OCI-LY1 (cell line): Measurements from ENCODE around the gene KDM2A.

Source experiments
- H2AFZ ChIP-seq: fragments of 200-600 bp; sonication (generic), shearing (Covaris generic); 2 replicates; pipeline ENCODE4 v1.6.0; 2014; ENCODE audit warnings: antibody characterized with exemption, mild to moderate bottlenecking, low read length
- H3F3A ChIP-seq: fragments of 200-600 bp; sonication (generic), shearing (Covaris generic); 2 replicates; pipeline ENCODE4 v1.6.0; 2014; ENCODE audit warnings: mild to moderate bottlenecking, antibody characterized with exemption, low read length, moderate library complexity; ENCODE audit not compliant: insufficient read depth
- H3K27ac ChIP-seq: fragments of 200-600 bp; sonication (generic); 2 replicates; pipeline ENCODE4 v1.5.1; 2014; ENCODE audit warnings: low read length, mixed run types, mild to moderate bottlenecking, low read depth; ENCODE audit not compliant: poor library complexity, severe bottlenecking
- H3K27me3 ChIP-seq: fragments of 200-600 bp; sonication (generic); 2 replicates; pipeline ENCODE4 v1.6.0; 2014; ENCODE audit warnings: antibody characterized with exemption, mild to moderate bottlenecking, low read length, moderate library complexity; ENCODE audit not compliant: insufficient read depth
- H3K36me3 ChIP-seq: fragments of 200-600 bp; sonication (generic); 2 replicates; pipeline ENCODE4 v1.6.1; 2014; ENCODE audit warnings: mild to moderate bottlenecking, antibody characterized with exemption, low read length, moderate library complexity, mixed read lengths; ENCODE audit not compliant: insufficient read depth
- H3K4me1 ChIP-seq: fragments of 200-600 bp; sonication (generic); 2 replicates; pipeline ENCODE4 v1.5.1; 2014; ENCODE audit warnings: mild to moderate bottlenecking, low read length, moderate library complexity; ENCODE audit not compliant: insufficient read depth, severe bottlenecking
- H3K4me2 ChIP-seq: fragments of 200-600 bp; sonication (generic), shearing (Covaris generic); 2 replicates; pipeline ENCODE4 v1.6.1; 2014; ENCODE audit warnings: low read length
- H3K4me3 ChIP-seq: fragments of 200-600 bp; sonication (generic); 2 replicates; pipeline ENCODE4 v1.5.1; 2014; ENCODE audit warnings: low read length, low read depth, mild to moderate bottlenecking, mixed read lengths; ENCODE audit not compliant: poor library complexity, severe bottlenecking
- H3K79me2 ChIP-seq: fragments of 200-600 bp; shearing (Covaris generic); 2 replicates; pipeline ENCODE4 v1.6.1; 2016; ENCODE audit warnings: mixed run types, low read length, mixed read lengths; ENCODE audit not compliant: insufficient read depth
- H3K9ac ChIP-seq: fragments of 200-600 bp; sonication (generic), shearing (Covaris generic); 2 replicates; pipeline ENCODE4 v1.6.1; 2014; ENCODE audit warnings: mild to moderate bottlenecking, low read length, mixed read lengths
- H3K9me2 ChIP-seq: fragments of 200-600 bp; sonication (generic), shearing (Covaris generic); 2 replicates; pipeline ENCODE4 v1.6.1; 2014; ENCODE audit warnings: low read depth, mild to moderate bottlenecking, low read length, mixed read lengths
- H3K9me3 ChIP-seq: fragments of 200-600 bp; shearing (Covaris generic); 2 replicates; pipeline ENCODE4 v1.6.1; 2014; ENCODE audit warnings: low read length, mixed read lengths
- H4K20me1 ChIP-seq: fragments of 200-600 bp; sonication (generic), shearing (Covaris generic); 2 replicates; pipeline ENCODE4 v1.6.0; 2016; ENCODE audit warnings: mild to moderate bottlenecking, low read length; ENCODE audit not compliant: insufficient read depth
- EZH2 ChIP-seq: fragments of 200-600 bp; sonication (generic), shearing (Covaris generic); IDR thresholded peaks from 2 replicates; pipeline ENCODE4 v1.8.0; 2017; ENCODE audit warnings: borderline replicate concordance, mixed run types, mild to moderate bottlenecking, antibody characterized with exemption, low read length, moderate library complexity, mixed read lengths
- TF ChIP-seq, protein P1 (sequence below): fragments of 200-600 bp; sonication (generic), shearing (Covaris generic); IDR thresholded peaks from 2 replicates; pipeline ENCODE4 v1.5.1; 2017; ENCODE audit warnings: mild to moderate bottlenecking, antibody characterized with exemption, low read length, moderate library complexity, mixed read lengths

Gene KDM2A

DNA sequence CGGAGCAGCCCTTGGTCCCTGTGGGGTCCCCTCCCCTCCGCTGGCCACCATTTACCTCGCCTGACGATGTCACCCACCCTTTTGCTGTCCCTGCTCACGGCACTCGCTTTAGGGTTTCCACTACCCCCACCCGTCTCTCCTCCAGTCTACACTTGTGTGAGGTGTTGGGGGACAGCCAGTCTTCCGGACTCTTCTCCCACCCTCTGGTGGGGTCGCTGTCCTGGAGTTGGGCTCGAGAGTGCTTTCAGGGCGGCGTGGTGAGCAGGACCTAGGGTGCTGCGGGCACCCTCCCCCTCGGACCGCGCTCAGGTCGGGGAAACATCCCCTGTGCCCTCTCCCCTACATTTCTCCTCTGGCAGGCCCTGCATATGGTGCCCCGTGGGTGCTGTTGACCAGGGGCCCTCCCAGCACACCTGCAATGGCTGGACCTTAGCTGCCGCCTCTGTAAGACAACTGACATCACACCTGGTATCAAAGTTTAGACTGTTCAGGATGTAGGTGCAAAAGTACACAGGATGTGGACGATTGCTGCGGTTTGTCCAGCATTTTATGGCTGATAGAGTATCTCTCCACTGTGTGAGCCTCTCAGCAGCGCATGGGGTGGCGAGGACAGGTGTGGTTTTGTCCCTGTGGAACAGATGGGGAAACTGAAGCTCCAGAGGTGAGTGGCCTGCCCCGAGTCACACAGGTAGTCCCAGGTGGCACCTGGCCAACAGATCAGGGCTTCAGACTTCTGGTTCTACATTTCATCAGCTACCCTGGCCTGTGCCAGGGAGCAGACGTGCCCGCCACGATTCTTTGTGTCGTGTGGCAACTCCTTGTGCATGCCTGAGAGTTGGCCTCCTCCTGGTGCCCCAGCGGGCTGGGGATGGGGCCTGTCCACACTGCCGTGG lies 148.4 kb downstream of the KDM2A start:
- peak overlapping the region; percentile 98 for H3K27ac ChIP-seq
- peaks cover 66% of the 10 kb centered on the region for H3K4me1 ChIP-seq

DNA sequence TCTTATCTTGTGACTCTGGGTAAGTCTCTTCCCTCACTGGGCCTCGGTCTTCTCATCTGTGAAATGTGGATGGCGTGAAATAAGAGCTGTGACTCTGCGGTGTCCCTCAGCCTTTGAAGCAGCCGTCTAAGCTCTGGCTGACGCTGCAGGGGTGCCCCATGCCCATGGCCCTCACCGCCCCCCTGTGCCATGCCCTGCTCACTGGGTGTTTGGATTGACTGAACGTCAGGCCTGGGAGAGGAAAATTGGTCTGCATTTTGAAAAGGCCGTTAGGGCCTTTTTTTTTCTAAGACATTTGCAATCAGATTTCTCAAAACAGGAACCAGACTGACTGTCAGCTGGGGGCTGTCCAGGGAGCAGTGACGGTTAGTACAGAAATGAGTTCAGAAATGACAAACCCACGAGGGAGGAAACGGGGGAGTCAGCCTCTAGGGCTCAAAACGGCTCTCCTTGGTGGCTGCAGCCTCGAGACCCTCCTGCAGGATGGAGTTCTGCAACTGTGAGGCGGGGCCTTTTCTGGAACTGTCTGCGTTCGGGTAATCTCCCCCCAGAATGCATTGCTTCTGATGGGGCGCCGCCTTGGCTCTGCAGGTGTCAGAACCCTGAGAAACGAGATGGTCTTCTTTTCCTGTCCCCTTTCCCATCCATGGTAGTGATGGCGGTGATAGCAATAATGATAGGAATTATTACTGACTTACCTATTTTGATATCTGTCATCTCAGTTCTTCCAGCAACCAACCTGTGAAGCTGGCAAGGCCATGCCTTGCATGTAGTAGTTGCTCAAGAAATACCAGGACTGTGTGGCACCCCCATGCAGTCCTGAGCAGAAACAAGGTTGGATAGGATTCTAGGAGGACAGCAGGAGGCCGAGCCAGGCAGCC lies 149.3 kb downstream of the KDM2A start:
- TF ChIP-seq, protein P1, sequence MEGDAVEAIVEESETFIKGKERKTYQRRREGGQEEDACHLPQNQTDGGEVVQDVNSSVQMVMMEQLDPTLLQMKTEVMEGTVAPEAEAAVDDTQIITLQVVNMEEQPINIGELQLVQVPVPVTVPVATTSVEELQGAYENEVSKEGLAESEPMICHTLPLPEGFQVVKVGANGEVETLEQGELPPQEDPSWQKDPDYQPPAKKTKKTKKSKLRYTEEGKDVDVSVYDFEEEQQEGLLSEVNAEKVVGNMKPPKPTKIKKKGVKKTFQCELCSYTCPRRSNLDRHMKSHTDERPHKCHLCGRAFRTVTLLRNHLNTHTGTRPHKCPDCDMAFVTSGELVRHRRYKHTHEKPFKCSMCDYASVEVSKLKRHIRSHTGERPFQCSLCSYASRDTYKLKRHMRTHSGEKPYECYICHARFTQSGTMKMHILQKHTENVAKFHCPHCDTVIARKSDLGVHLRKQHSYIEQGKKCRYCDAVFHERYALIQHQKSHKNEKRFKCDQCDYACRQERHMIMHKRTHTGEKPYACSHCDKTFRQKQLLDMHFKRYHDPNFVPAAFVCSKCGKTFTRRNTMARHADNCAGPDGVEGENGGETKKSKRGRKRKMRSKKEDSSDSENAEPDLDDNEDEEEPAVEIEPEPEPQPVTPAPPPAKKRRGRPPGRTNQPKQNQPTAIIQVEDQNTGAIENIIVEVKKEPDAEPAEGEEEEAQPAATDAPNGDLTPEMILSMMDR: no peak
- no peak for TF ChIP-seq EZH2
- peak overlapping the region; percentile 97 for H3K9ac ChIP-seq
- peaks cover 43% of the 10 kb centered on the region; the same call in 1 of the 2 replicates for H3K36me3 ChIP-seq
- H3K27ac ChIP-seq: peak overlapping the region; percentile 98
- H3K4me3 ChIP-seq: peak overlapping the region; percentile 93
- H3K9me3 ChIP-seq: no peaks in the 10 kb centered on the region
- H3K9me2 ChIP-seq: no peaks in the 10 kb centered on the region
- peaks cover 9% of the 10 kb centered on the region; the same call in 1 of the 2 replicates for H3F3A ChIP-seq
- H3K79me2 ChIP-seq: peaks cover 58% of the 10 kb centered on the region
- H3K4me1 ChIP-seq: peaks cover 66% of the 10 kb centered on the region
- H3K27me3 ChIP-seq: no peaks in the 10 kb centered on the region
- H3K4me2 ChIP-seq: peak overlapping the region; percentile 93
- no peaks in the 10 kb centered on the region for H4K20me1 ChIP-seq
- no peak overlapping the region for H2AFZ ChIP-seq

More for the DNA sequence above, 148.4 kb downstream of the KDM2A start:
- peaks cover 35% of the 10 kb centered on the region; the same call in 1 of the 2 replicates for H3K36me3 ChIP-seq
- TF ChIP-seq EZH2: no peak
- TF ChIP-seq, protein P1: no peak
- peaks cover 49% of the 10 kb centered on the region for H3K79me2 ChIP-seq
- H3K4me3 ChIP-seq: peak overlapping the region; percentile 93
- H3K4me2 ChIP-seq: peak overlapping the region; percentile 93
- H3K9ac ChIP-seq: peak overlapping the region; percentile 97
- H4K20me1 ChIP-seq: no peaks in the 10 kb centered on the region
- H3K9me2 ChIP-seq: no peaks in the 10 kb centered on the region
- H3K27me3 ChIP-seq: no peaks in the 10 kb centered on the region
- no peak overlapping the region for H2AFZ ChIP-seq
- H3F3A ChIP-seq: peaks cover 9% of the 10 kb centered on the region; the same call in 1 of the 2 replicates
- H3K9me3 ChIP-seq: no peaks in the 10 kb centered on the region

DNA sequence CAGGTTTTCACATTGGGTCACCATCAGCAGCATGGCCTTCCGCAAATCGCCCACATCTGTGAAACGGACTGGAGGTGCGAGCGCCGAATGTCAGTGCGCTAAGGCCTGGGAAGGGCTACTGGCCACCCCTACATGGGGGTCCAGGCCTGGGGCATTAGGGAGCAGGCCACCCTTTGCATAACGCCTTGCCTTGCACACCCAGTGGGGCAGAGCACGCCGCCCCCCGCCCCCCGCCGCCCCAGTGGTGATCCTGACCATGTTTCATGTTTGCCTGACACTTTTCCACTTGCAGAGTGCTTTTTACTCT lies 149.9 kb downstream of the KDM2A start:
- Histone ChIP-seq H3K27ac (peak overlapping the region; percentile 98), H3K9me3 (no peaks in the 10 kb centered on the region), H3K4me1 (peaks cover 71% of the 10 kb centered on the region), H3F3A (peaks cover 9% of the 10 kb centered on the region; the same call in 1 of the 2 replicates), H3K36me3 (peaks cover 43% of the 10 kb centered on the region; the same call in 1 of the 2 replicates), H3K27me3 (no peaks in the 10 kb centered on the region), H2AFZ (no peak overlapping the region), H4K20me1 (no peaks in the 10 kb centered on the region), H3K4me2 (peak overlapping the region; percentile 93), H3K9me2 (no peaks in the 10 kb centered on the region), H3K9ac (peak overlapping the region; percentile 97), H3K79me2 (peaks cover 64% of the 10 kb centered on the region), H3K4me3 (peak overlapping the region; percentile 93)
- TF ChIP-seq, protein P1: no peak
- no peak for TF ChIP-seq EZH2
